ENCODE data around the gene SLC19A3.

DNA sequence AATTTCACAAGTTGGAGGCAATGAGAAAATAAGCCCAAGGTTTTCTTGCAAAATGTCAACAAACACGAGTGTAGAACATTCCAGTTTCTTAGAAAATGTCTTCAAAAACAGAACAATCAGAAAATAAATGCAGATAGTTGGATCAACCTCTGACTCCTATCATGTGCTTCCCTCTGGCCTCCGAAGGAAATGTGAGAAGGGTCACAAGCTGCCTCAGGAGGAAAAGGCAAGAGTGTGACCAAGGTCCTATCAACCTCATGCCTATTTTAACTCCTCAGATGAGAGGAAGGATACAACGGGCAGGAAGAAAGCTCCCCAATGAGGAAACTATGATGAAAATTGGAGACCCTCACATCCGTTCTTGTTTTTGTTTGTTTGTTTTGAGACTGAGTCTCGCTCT is 43.3 kb downstream of the SLC19A3 start:
- TF ChIP-seq POLR2A (IDR thresholded peaks at IDR 0.05; ENCODE audit: low read depth, low read length) = no peak
- no peak for TF ChIP-seq POU2F2 (IDR thresholded peaks at IDR 0.05; ENCODE audit: low read depth, low read length)

All from GM12891 (cell line).